NCI-H2029 treated with DMSO at 0.1 percent for 48 hours (cell line): ENCODE results near the gene CPNE4.

Source experiments
- DNase-seq: peaks from one replicate; lab custom pipeline; 2025; lab: John Stamatoyannopoulos, UW

The CPNE4 gene

GRCh38 chr3:131735116-131735515 is 299.7 kb downstream of the CPNE4 start:
- no peak for DNase-seq

GRCh38 chr3:131733086-131733841 is 301.6 kb downstream of the CPNE4 start:
- no peak for DNase-seq

GRCh38 chr3:131731709-131732108 is 303.1 kb downstream of the CPNE4 start:
- DNase-seq = no peak

- no peak for DNase-seq
These were observed 304.2 kb downstream of the CPNE4 start for GRCh38 chr3:131730581-131730980.

- DNase-seq = no peak
These were observed 305.2 kb downstream of the CPNE4 start for GRCh38 chr3:131729643-131730017.

GRCh38 chr3:131728898-131729642 is 305.7 kb downstream of the CPNE4 start:
- no peak for DNase-seq

- no peak for DNase-seq
These were observed 309.4 kb downstream of the CPNE4 start for GRCh38 chr3:131725414-131725813.

GRCh38 chr3:131723343-131723742 is 311.5 kb downstream of the CPNE4 start:
- DNase-seq = no peak

- DNase-seq = no peak
These were observed 317.3 kb downstream of the CPNE4 start for GRCh38 chr3:131717493-131717892.

GRCh38 chr3:131716943-131717342 is 317.9 kb downstream of the CPNE4 start:
- DNase-seq = no peak

GRCh38 chr3:131716007-131716406 is 318.8 kb downstream of the CPNE4 start:
- DNase-seq = no peak

- DNase-seq = no peak
These were observed 320.1 kb downstream of the CPNE4 start for GRCh38 chr3:131714585-131715220.

GRCh38 chr3:131713416-131714123 is 321.2 kb downstream of the CPNE4 start:
- DNase-seq = no peak

GRCh38 chr3:131712662-131713061 is 322.2 kb downstream of the CPNE4 start:
- no peak for DNase-seq

GRCh38 chr3:131711114-131711768 is 323.6 kb downstream of the CPNE4 start:
- no peak for DNase-seq

- DNase-seq = no peak
These were observed 326.6 kb downstream of the CPNE4 start for GRCh38 chr3:131708241-131708640.

- DNase-seq = no peak
These were observed 329.2 kb downstream of the CPNE4 start for GRCh38 chr3:131705558-131706051.

GRCh38 chr3:131705099-131705498 is 329.7 kb downstream of the CPNE4 start:
- no peak for DNase-seq

- DNase-seq = no peak
These were observed 330.7 kb downstream of the CPNE4 start for GRCh38 chr3:131704098-131704497.

- no peak for DNase-seq
These were observed 332.7 kb downstream of the CPNE4 start for GRCh38 chr3:131702146-131702545.

- no peak for DNase-seq
These were observed 333.6 kb downstream of the CPNE4 start for GRCh38 chr3:131701153-131701770.
